Muscle of leg (tissue), 9 donors: Measurements from ENCODE around the gene PELO. TPM values are rescaled to one million over a fixed set of nuclear protein-coding genes. Genes with fewer than 3 reads are reported as not detected.

Source experiments
- polyA plus RNA-seq, 8 donors: library from polyadenylated mRNA; unstranded; fragments of 120-200 nt; gene quantifications; one replicate each; pipeline versions ENCODE4 v1.2.1 to v1.2.3, GENCODE V29; 2013; ENCODE audit warnings: inconsistent platforms in 1 of 8, low replicate concordance in 1 of 8; ENCODE audit not compliant: insufficient read length in 8 of 8, insufficient read depth in 1 of 8
- total RNA-seq: library from RNA; stranded (reverse); fragments of 120-200 nt; gene quantifications from one replicate; pipeline ENCODE4 v1.2.4, GENCODE V29; 2013

Gene PELO
- total and polyA plus RNA-seq, 9 donors: 11.5 to 17.9 (median 15.0) TPM

Other genes starting within 250 kb of the PELO start
- gene ITGA1, start within 50 bp of the PELO start, total RNA-seq: 36.5 TPM
- 10 to 100 TPM; 11.5 to 29.1 (median 20.9) TPM for gene ITGA1, start within 50 bp of the PELO start, polyA plus RNA-seq
- gene ITGA2, start 201.4 kb downstream of the PELO start, total RNA-seq: 27.7 TPM
- 10 to 100 TPM in 3 of 8 donors, 1 to 10 TPM in 5; 6.0 to 20.6 (median 8.7) TPM for gene ITGA2, start 201.4 kb downstream of the PELO start, polyA plus RNA-seq